Type B pancreatic cell (in vitro differentiated cells): Measurements from ENCODE around the gene TEKT2. TPM values are rescaled to one million over a fixed set of nuclear protein-coding genes. Genes with fewer than 3 reads are reported as not detected.

Source experiments
- DNase-seq: peaks from one replicate; pipeline ENCODE4 v3.0.0; 2021; ENCODE audit warnings: mixed read lengths; ENCODE audit not compliant: unreplicated experiment; ENCODE audit errors: extremely low spot score
- H3K27ac Mint-ChIP-seq: 2 replicates; pipeline ENCODE4 v1.8.0; 2021; ENCODE audit warnings: mild to moderate bottlenecking, mixed read lengths
- H3K27me3 Mint-ChIP-seq: 2 replicates; pipeline ENCODE4 v1.8.0; 2021; ENCODE audit warnings: mixed read lengths
- H3K36me3 Mint-ChIP-seq: 2 replicates; pipeline ENCODE4 v1.8.0; 2021; ENCODE audit warnings: mixed read lengths
- H3K4me1 Mint-ChIP-seq: one replicate; pipeline ENCODE4 v1.8.0; 2021; ENCODE audit warnings: mixed read lengths; ENCODE audit not compliant: unreplicated experiment
- H3K4me3 Mint-ChIP-seq: 2 replicates; pipeline ENCODE4 v1.8.0; 2021; ENCODE audit warnings: mild to moderate bottlenecking, mixed read lengths
- H3K9me3 Mint-ChIP-seq: 2 replicates; pipeline ENCODE4 v1.8.0; 2021; ENCODE audit warnings: mixed read lengths
- CTCF ChIP-seq: fragments of 200-600 bp; sonication (generic); conservative IDR thresholded peaks from 2 replicates; pipeline ENCODE4 v1.5.0; 2021; ENCODE audit warnings: antibody characterized with exemption, mild to moderate bottlenecking
- total RNA-seq: library from RNA; stranded (reverse); gene quantifications from 2 replicates; pipeline ENCODE4 v1.2.1, GENCODE V29; 2021; ENCODE audit warnings: low replicate concordance

Gene TEKT2
- total RNA-seq, 1 donor from 2014 or later = 9.6 TPM

DNA sequence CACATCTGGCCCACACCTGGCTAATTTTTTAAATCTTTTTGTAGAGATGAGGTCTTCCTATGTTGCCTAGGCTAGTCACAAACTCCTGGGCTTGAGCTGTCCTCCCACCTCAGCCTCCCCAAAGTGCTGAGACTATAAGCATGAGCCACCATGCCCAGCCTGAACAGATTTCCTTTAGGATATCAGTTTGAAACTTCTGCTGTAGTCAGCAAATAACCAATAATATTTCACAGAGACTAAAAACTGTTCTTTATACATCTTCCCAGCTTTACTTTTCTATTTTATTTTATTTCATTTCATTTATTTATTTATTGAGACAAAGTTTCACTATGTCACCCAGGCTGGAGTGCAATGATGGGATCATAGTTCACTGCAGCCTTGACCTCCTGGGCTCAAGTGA lies 29.9 kb upstream of the TEKT2 start:
- Mint-ChIP-seq H3K4me1 (no peaks in the 10 kb centered on the region), H3K36me3 (peaks cover 16% of the 10 kb centered on the region), H3K9me3 (no peaks in the 10 kb centered on the region), H3K27ac (no peak overlapping the region), H3K27me3 (no peaks in the 10 kb centered on the region), H3K4me3 (no peak overlapping the region)
- no peak for TF ChIP-seq CTCF
- no peak for DNase-seq

DNA sequence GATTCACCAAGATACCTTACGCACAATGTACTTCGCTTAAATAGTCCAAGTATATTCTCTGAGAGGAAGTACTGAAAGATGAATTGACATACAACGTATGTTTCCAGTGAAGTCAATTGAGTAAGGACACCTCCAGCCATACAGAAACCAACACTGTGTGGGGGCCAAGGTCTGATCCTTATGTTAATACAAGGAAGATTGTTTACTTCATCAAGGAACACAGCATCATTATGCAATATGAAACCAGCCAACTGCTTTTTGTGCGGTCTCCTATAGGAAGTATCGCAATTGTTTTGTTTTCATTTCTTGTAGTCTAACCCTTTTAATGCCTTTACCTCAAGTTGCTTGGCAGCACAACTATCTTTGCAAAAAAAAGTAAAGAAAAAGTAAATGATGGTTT lies 28.2 kb upstream of the TEKT2 start:
- Mint-ChIP-seq H3K27me3 (no peaks in the 10 kb centered on the region), H3K4me1 (no peaks in the 10 kb centered on the region), H3K27ac (no peak overlapping the region), H3K36me3 (peaks cover 10% of the 10 kb centered on the region), H3K4me3 (no peak overlapping the region), H3K9me3 (no peaks in the 10 kb centered on the region)
- no peak for TF ChIP-seq CTCF
- no peak for DNase-seq

GRCh38 chr1:36062315-36062714 lies 21.6 kb upstream of the TEKT2 start:
- no peaks in the 10 kb centered on the region for H3K9me3 Mint-ChIP-seq
- H3K36me3 Mint-ChIP-seq = no peaks in the 10 kb centered on the region

GRCh38 chr1:36067871-36068270 lies 16.0 kb upstream of the TEKT2 start:
- Mint-ChIP-seq H3K36me3 (no peaks in the 10 kb centered on the region), H3K27ac (no peak overlapping the region), H3K27me3 (no peaks in the 10 kb centered on the region), H3K4me3 (no peak overlapping the region), H3K4me1 (no peaks in the 10 kb centered on the region), H3K9me3 (no peaks in the 10 kb centered on the region)
- DNase-seq = no peak
- TF ChIP-seq CTCF = no peak

More at GRCh38 chr1:36062315-36062714, 21.6 kb upstream of the TEKT2 start:
- no peaks in the 10 kb centered on the region for H3K4me1 Mint-ChIP-seq
- H3K4me3 Mint-ChIP-seq = no peak overlapping the region
- no peak overlapping the region for H3K27ac Mint-ChIP-seq
- no peak for DNase-seq
- no peaks in the 10 kb centered on the region for H3K27me3 Mint-ChIP-seq
- TF ChIP-seq CTCF = no peak

DNA sequence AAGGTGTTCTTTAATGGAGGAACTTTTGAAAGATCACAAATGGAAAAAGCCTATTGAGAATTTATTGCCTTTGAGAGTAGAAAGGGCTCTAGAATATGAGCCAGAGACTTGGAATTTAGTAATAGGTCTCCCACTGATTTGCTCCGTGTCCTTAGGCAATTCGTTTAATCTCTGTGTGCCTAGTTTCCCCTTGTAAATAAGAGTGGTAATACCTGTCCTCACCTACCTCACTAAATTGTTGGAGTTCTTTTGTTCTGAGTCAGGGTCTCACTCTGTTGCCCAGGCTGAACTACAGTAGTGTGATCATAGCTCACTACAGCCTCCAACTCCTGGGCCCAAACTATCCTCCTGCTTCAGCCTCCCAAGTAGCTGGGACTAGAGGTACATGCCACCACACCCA lies 15.0 kb upstream of the TEKT2 start:
- no peak for DNase-seq
- no peak overlapping the region for H3K4me3 Mint-ChIP-seq
- no peaks in the 10 kb centered on the region for H3K4me1 Mint-ChIP-seq
- H3K36me3 Mint-ChIP-seq = no peaks in the 10 kb centered on the region
- no peaks in the 10 kb centered on the region for H3K9me3 Mint-ChIP-seq
- H3K27ac Mint-ChIP-seq = no peak overlapping the region
- no peaks in the 10 kb centered on the region for H3K27me3 Mint-ChIP-seq
- no peak for TF ChIP-seq CTCF

DNA sequence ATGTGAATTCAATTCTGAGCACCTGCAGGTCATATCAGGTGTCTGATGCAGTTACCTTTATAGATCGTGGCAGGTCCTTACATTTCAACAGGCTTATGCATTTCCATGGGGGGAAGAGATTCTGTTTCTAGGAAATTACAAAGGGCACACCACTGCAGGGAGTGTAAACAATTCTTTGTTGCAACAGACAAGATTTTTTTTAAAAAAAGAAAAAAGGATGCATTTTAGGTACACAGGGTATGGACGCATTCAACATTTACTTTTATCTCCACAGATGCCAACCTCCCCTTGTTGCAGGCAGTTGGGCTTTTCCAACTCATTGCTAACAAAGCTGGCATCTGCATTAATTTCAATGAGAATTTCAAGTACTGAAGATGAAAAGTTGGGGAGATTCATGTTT lies 13.5 kb upstream of the TEKT2 start:
- no peaks in the 10 kb centered on the region for H3K36me3 Mint-ChIP-seq
- H3K27ac Mint-ChIP-seq = no peak overlapping the region
- no peak for TF ChIP-seq CTCF
- H3K9me3 Mint-ChIP-seq = no peaks in the 10 kb centered on the region
- H3K27me3 Mint-ChIP-seq = no peaks in the 10 kb centered on the region
- H3K4me1 Mint-ChIP-seq = no peaks in the 10 kb centered on the region
- H3K4me3 Mint-ChIP-seq = no peak overlapping the region
- DNase-seq = no peak
